Endodermal cell (in vitro differentiated cells): Measurements from ENCODE around the gene LOXL1. TPM values are rescaled to one million over a fixed set of nuclear protein-coding genes. Genes with fewer than 3 reads are reported as not detected.
A peak's percentile ranks its signal among the peaks of the same experiment; 100 is the strongest.

Experiments
- DNase-seq: peaks from one replicate; pipeline ENCODE4 v3.0.0-alpha.2; 2017
- H3K27ac ChIP-seq: 2 replicates; pipeline ENCODE4 v1.5.1; 2013; ENCODE audit warnings: mild to moderate bottlenecking, low read depth, low read length, moderate library complexity
- H3K27me3 ChIP-seq: 2 replicates; pipeline ENCODE4 v1.6.1; 2013; ENCODE audit warnings: mild to moderate bottlenecking, low read length, moderate library complexity; ENCODE audit not compliant: insufficient read depth, control insufficient read depth, poor library complexity, severe bottlenecking
- H3K36me3 ChIP-seq: 2 replicates; pipeline ENCODE4 v1.7.0; 2013; ENCODE audit warnings: mild to moderate bottlenecking, low read length, moderate library complexity; ENCODE audit not compliant: control insufficient read depth, insufficient read depth
- H3K4me1 ChIP-seq: one replicate; pipeline ENCODE4 v1.7.0; 2013; ENCODE audit warnings: low read length; ENCODE audit not compliant: control insufficient read depth, insufficient read depth
- H3K4me3 ChIP-seq: 2 replicates; pipeline ENCODE4 v1.5.1; 2013; ENCODE audit warnings: mild to moderate bottlenecking, low read length, moderate library complexity
- H3K9ac ChIP-seq: 2 replicates; pipeline ENCODE4 v1.6.1; 2013; ENCODE audit warnings: mild to moderate bottlenecking, low read length, moderate library complexity; ENCODE audit not compliant: poor library complexity, severe bottlenecking; ENCODE audit errors: extremely low read depth
- H3K9me3 ChIP-seq: 2 replicates; pipeline ENCODE4 v1.6.1; 2013; ENCODE audit warnings: mild to moderate bottlenecking, low read length, moderate library complexity; ENCODE audit not compliant: control insufficient read depth
- H3K27ac Mint-ChIP-seq: 2 replicates; pipeline ENCODE4 v1.8.0; 2020; ENCODE audit warnings: mixed read lengths
- H3K27me3 Mint-ChIP-seq: 2 replicates; pipeline ENCODE4 v1.8.0; 2021; ENCODE audit warnings: mild to moderate bottlenecking, mixed read lengths; ENCODE audit not compliant: insufficient read depth
- H3K36me3 Mint-ChIP-seq: 2 replicates; pipeline ENCODE4 v1.8.0; 2020; ENCODE audit warnings: low read depth, mixed read lengths
- H3K4me1 Mint-ChIP-seq: 2 replicates; pipeline ENCODE4 v1.8.0; 2020; ENCODE audit warnings: mixed read lengths
- H3K4me3 Mint-ChIP-seq: 2 replicates; pipeline ENCODE4 v1.8.0; 2020; ENCODE audit warnings: mild to moderate bottlenecking, moderate library complexity, mixed read lengths
- H3K9me3 Mint-ChIP-seq: 2 replicates; pipeline ENCODE4 v1.8.0; 2020; ENCODE audit warnings: mild to moderate bottlenecking, mixed read lengths
- WGBS, 2 experiments: methylation state at CpG; one replicate each; pipeline versions ENCODE4 v1.1.5 to v1.1.7; 2013; ENCODE audit warnings: missing lambda C conversion rate in 2 of 2, mixed read lengths in 1 of 2; ENCODE audit not compliant: insufficient coverage in 1 of 2, insufficient read length in 1 of 2; 5-methylcytosine and 5-hydroxymethylcytosine counted together
- total RNA-seq, 2 donors: library from RNA; stranded (reverse); fragmentation: NEBNext Ultra II Directional in 1 of 2; extraction: Animal tissue kit (Norgen Biotek cat#: 25700) in 1 of 2; gene quantifications; 2 replicates in 1 of 2; 3 replicates in 1 of 2; pipeline ENCODE4 v1.2.1, GENCODE V29; 2021
- TF ChIP-seq, protein P1 (sequence below): fragments of 200-600 bp; sonication (generic); conservative IDR thresholded peaks from 2 replicates; pipeline ENCODE4 v1.5.0; 2021; ENCODE audit warnings: antibody characterized with exemption, mild to moderate bottlenecking

The LOXL1 gene
- total RNA-seq, 2 donors from 2014 or later = 21.3 to 31.8 TPM

DNA sequence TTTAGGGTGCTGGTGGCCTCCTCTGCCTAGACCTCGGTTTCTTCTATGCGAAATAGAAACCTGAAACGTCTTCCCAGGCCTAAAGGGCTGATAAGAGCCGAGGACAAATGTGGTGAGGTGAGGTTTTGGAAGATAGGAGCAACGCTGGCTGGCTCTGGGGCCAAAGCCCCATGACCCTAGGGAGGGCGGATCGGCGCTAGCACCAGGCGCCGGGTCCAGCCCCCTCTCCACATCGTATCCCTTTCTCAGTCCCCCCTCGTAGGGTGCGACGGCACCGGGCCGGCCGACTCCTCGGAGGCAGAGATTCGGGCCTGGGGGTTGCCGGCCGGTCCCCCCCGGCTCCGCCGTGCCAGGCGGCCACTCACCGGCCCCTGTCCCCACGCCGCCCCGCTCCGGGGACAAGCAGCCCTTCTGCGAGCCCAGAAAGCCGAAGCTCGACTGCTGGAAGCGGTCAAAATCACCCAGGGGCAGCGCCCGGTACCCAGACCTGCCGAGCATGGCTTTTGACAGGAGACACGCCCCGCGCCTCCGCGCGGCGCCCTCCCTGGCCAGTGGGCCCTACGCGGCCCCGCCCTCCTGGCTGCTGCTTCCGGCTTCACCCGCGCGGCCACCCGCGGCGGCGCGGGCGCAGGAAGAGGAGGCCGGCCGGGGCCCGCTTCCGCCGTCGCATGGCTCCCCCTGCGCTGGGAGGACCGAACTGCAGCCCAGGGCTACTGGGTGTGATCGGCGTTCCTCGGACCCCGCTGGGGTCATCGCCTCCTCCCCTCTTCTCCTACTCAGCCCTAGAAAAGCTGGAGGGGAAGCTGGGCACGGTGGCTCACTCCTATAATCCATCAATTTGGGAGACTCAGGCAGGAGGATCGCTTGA lies 65.7 kb downstream of the LOXL1 start, which contains the start of gene STOML1:
Gene STOML1 (minus strand): TSS at position 570 of the 868 bp plus-strand sequence. CDS start 72 bp downstream, at position 498.
- Histone ChIP-seq H3K9ac (no peak within 1 kb of the TSS), H3K9me3 (no peaks in the 10 kb centered on the region), H3K4me3 (peak within 1 kb of the TSS; percentile 88), H3K36me3 (no peaks in the 10 kb centered on the region), H3K27ac (no peak within 1 kb of the TSS), H3K27me3 (no peaks in the 10 kb centered on the region), H3K4me1 (no peaks in the 10 kb centered on the region)
- Mint-ChIP-seq H3K27ac (no peak within 1 kb of the TSS), H3K4me1 (peaks cover 9% of the 10 kb centered on the region), H3K36me3 (no peaks in the 10 kb centered on the region), H3K9me3 (no peaks in the 10 kb centered on the region), H3K4me3 (peak within 1 kb of the TSS; percentile 64), H3K27me3 (peaks cover 7% of the 10 kb centered on the region)
- 3% methylated on average over 13 to 72 of the region's 72 CpGs for WGBS, 2 experiments
- TF ChIP-seq, protein P1, sequence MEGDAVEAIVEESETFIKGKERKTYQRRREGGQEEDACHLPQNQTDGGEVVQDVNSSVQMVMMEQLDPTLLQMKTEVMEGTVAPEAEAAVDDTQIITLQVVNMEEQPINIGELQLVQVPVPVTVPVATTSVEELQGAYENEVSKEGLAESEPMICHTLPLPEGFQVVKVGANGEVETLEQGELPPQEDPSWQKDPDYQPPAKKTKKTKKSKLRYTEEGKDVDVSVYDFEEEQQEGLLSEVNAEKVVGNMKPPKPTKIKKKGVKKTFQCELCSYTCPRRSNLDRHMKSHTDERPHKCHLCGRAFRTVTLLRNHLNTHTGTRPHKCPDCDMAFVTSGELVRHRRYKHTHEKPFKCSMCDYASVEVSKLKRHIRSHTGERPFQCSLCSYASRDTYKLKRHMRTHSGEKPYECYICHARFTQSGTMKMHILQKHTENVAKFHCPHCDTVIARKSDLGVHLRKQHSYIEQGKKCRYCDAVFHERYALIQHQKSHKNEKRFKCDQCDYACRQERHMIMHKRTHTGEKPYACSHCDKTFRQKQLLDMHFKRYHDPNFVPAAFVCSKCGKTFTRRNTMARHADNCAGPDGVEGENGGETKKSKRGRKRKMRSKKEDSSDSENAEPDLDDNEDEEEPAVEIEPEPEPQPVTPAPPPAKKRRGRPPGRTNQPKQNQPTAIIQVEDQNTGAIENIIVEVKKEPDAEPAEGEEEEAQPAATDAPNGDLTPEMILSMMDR = peak; percentile 95
- DNase-seq = peak; percentile 99

DNA sequence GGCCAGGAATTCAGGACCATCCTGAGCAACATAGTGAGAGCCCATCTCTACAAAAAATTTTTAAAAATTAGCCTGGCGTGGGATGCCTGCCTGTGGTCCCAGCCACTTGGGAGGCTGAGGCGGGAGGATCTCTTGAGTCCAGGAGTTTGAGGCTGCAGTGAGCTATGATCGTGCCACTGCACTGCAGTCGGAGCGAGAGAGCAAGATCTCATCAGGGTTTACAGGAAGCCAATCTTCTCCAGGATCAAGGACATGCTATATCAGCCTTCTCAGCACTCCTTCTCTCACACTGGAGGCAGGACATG lies 66.3 kb downstream of the LOXL1 start:
- Histone ChIP-seq H3K27me3 (no peaks in the 10 kb centered on the region), H3K36me3 (no peaks in the 10 kb centered on the region), H3K4me1 (no peaks in the 10 kb centered on the region), H3K9ac (no peak overlapping the region), H3K9me3 (no peaks in the 10 kb centered on the region), H3K4me3 (no peak overlapping the region), H3K27ac (no peak overlapping the region)
- TF ChIP-seq, protein P1 = no peak
- Mint-ChIP-seq H3K4me3 (peak overlapping the region; percentile 64), H3K9me3 (no peaks in the 10 kb centered on the region), H3K27ac (no peak overlapping the region), H3K4me1 (peaks cover 9% of the 10 kb centered on the region), H3K36me3 (no peaks in the 10 kb centered on the region), H3K27me3 (peaks cover 7% of the 10 kb centered on the region)
- WGBS, 2 experiments = 91 to 96% methylated on average over 5 of the region's 5 CpGs
- no peak for DNase-seq

GRCh38 chr15:73993211-73993994 lies 67.1 kb downstream of the LOXL1 start:
- Histone ChIP-seq H3K27ac (no peak overlapping the region), H3K27me3 (no peaks in the 10 kb centered on the region), H3K4me1 (no peaks in the 10 kb centered on the region), H3K9ac (no peak overlapping the region), H3K36me3 (peaks cover 1% of the 10 kb centered on the region), H3K4me3 (peak overlapping the region; percentile 95), H3K9me3 (no peaks in the 10 kb centered on the region)
- Mint-ChIP-seq H3K27ac (no peak overlapping the region), H3K4me3 (peak overlapping the region; percentile 87), H3K9me3 (no peaks in the 10 kb centered on the region), H3K27me3 (peaks cover 7% of the 10 kb centered on the region), H3K36me3 (peaks cover 2% of the 10 kb centered on the region), H3K4me1 (peaks cover 9% of the 10 kb centered on the region)
- 89 to 94% methylated on average over 5 to 10 of the region's 10 CpGs for WGBS, 2 experiments
- DNase-seq = no peak
- TF ChIP-seq, protein P1 = no peak
